SU-DHL-6 (cell line): ENCODE results near the gene HSPB8.

Experiments
- CTCF ChIP-seq: fragments of 200-600 bp; sonication (generic); IDR thresholded peaks from one replicate; pipeline ENCODE4 v1.5.1; 2017; ENCODE audit warnings: antibody characterized with exemption, mild to moderate bottlenecking, low read length, moderate library complexity; ENCODE audit not compliant: insufficient read depth, poor library complexity, severe bottlenecking
- EZH2phosphoT487 ChIP-seq: fragments of 200-600 bp; sonication (generic), shearing (Covaris generic); conservative IDR thresholded peaks from 2 replicates; pipeline ENCODE4 v1.6.1; 2018; ENCODE audit warnings: mild to moderate bottlenecking, antibody characterized with exemption, low read length, moderate library complexity, mixed read lengths

- TF ChIP-seq CTCF (no peak), EZH2phosphoT487 (no peak)
Measured at GRCh38 chr12:119157528-119157927, 21.2 kb upstream of the HSPB8 start.
